Skeletal muscle satellite cell (primary cell): ENCODE data around the gene FMN1.
A peak's percentile ranks its signal among the peaks of the same experiment; 100 is the strongest.

Experiments used
- H3K27me3 ChIP-seq: 2 replicates; pipeline ENCODE4 v1.7.0; 2013; ENCODE audit warnings: low read length; ENCODE audit not compliant: control insufficient read depth, insufficient read depth
- H3K36me3 ChIP-seq: 2 replicates; pipeline ENCODE4 v1.7.0; 2013; ENCODE audit warnings: mild to moderate bottlenecking, control low read depth, low read length; ENCODE audit not compliant: insufficient read depth
- H3K4me1 ChIP-seq: 2 replicates; pipeline ENCODE4 v1.7.0; 2013; ENCODE audit warnings: low read length; ENCODE audit not compliant: control insufficient read depth, insufficient read depth
- H3K4me2 ChIP-seq: 2 replicates; pipeline ENCODE4 v1.7.0; 2013; ENCODE audit warnings: mild to moderate bottlenecking, low read length
- H3K4me3 ChIP-seq: 2 replicates; pipeline ENCODE4 v1.7.0; 2013; ENCODE audit warnings: low read length
- H3K9ac ChIP-seq: 2 replicates; pipeline ENCODE4 v1.7.0; 2013; ENCODE audit warnings: mild to moderate bottlenecking, low read depth, low read length, moderate library complexity
- H3K9me3 ChIP-seq: replicated peaks from 2 replicates; pipeline ENCODE4 v1.7.0; 2013; ENCODE audit warnings: mild to moderate bottlenecking, control low read depth, low read length

Gene FMN1

GRCh38 chr15:33215941-33216872, 21.7 kb upstream of the FMN1 start:
- H3K27me3 ChIP-seq, result peaks cover 19% of the 10 kb centered on the region
- no peak overlapping the region for H3K4me3 ChIP-seq
- H3K4me1 ChIP-seq, result no peaks in the 10 kb centered on the region
- no peak overlapping the region for H3K9ac ChIP-seq
- H3K9me3 ChIP-seq, result no peaks in the 10 kb centered on the region
- H3K36me3 ChIP-seq, result no peaks in the 10 kb centered on the region
- H3K4me2 ChIP-seq, result no peak overlapping the region

- Histone ChIP-seq H3K4me3 (no peak overlapping the region), H3K4me2 (no peak overlapping the region), H3K27me3 (peaks cover 19% of the 10 kb centered on the region), H3K36me3 (no peaks in the 10 kb centered on the region), H3K9me3 (no peaks in the 10 kb centered on the region), H3K9ac (no peak overlapping the region), H3K4me1 (no peaks in the 10 kb centered on the region)
Observed at GRCh38 chr15:33211176-33211808, 16.8 kb upstream of the FMN1 start.

DNA sequence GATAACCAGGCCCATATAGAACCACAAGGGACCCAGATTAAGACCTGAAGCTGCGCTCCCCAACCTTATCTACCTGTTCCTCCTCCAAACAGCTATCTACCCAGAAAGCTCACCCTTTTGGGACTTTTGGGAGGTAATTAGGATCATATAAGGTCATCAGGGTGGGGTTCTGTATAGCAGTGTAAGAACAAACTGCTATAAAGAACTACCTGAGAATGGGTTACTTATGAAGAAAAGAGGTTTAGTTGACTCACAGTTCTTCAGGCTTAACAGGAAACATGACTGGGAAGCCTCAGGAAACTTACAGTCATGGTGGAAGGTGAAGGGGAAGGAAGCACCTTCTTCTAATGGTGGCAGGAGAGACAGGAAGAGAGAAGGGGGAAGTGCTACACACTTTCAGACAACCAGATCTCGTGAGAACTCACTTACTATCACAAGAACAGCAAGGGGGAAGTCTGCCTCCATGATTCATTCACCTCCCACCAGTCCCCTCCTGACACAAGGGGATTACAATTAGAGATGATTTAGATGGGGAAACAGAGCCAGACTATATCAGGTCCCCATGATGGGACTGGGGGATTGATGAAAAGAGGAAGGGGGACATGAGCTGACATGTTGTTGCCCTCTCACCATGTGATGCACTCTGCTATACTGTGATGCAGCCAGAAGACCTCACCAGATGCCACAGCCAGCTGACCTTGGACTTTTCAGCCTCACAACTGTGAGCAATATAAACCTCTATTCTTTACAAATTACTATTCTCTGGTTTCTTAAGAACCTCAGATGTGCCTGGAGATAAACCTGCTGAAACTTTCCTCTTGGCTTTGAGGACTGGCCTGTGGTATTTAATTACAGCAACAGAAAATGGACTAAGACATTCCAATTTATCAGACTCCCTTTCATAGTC, 15.3 kb upstream of the FMN1 start:
- H3K9me3 ChIP-seq, result no peaks in the 10 kb centered on the region
- H3K4me3 ChIP-seq, result no peak overlapping the region
- no peaks in the 10 kb centered on the region for H3K4me1 ChIP-seq
- no peak overlapping the region for H3K9ac ChIP-seq
- no peaks in the 10 kb centered on the region for H3K36me3 ChIP-seq
- no peak overlapping the region for H3K4me2 ChIP-seq
- peaks cover 14% of the 10 kb centered on the region for H3K27me3 ChIP-seq

- peaks cover 12% of the 10 kb centered on the region for H3K27me3 ChIP-seq
- no peaks in the 10 kb centered on the region for H3K9me3 ChIP-seq
- H3K4me1 ChIP-seq, result no peaks in the 10 kb centered on the region
- H3K9ac ChIP-seq, result no peak overlapping the region
- H3K4me2 ChIP-seq, result no peak overlapping the region
- H3K4me3 ChIP-seq, result no peak overlapping the region
- H3K36me3 ChIP-seq, result no peaks in the 10 kb centered on the region
Observed at GRCh38 chr15:33207646-33208045, 13.1 kb upstream of the FMN1 start.

GRCh38 chr15:33206366-33206765, 11.9 kb upstream of the FMN1 start:
- H3K27me3 ChIP-seq, result peaks cover 12% of the 10 kb centered on the region
- H3K4me1 ChIP-seq, result peaks cover 6% of the 10 kb centered on the region
- no peak overlapping the region for H3K4me3 ChIP-seq
- H3K9ac ChIP-seq, result no peak overlapping the region
- H3K9me3 ChIP-seq, result no peaks in the 10 kb centered on the region
- H3K36me3 ChIP-seq, result no peaks in the 10 kb centered on the region
- H3K4me2 ChIP-seq, result no peak overlapping the region

- Histone ChIP-seq H3K36me3 (no peaks in the 10 kb centered on the region), H3K4me2 (no peak overlapping the region), H3K27me3 (peaks cover 27% of the 10 kb centered on the region), H3K9me3 (no peaks in the 10 kb centered on the region), H3K9ac (no peak overlapping the region), H3K4me3 (no peak overlapping the region), H3K4me1 (peaks cover 6% of the 10 kb centered on the region)
Observed at GRCh38 chr15:33204926-33205325, 10.4 kb upstream of the FMN1 start.

- H3K4me2 ChIP-seq, result no peak overlapping the region
- H3K27me3 ChIP-seq, result peaks cover 35% of the 10 kb centered on the region
- no peak overlapping the region for H3K9ac ChIP-seq
- H3K9me3 ChIP-seq, result no peaks in the 10 kb centered on the region
- H3K36me3 ChIP-seq, result no peaks in the 10 kb centered on the region
- no peak overlapping the region for H3K4me3 ChIP-seq
- peaks cover 6% of the 10 kb centered on the region for H3K4me1 ChIP-seq
Observed at GRCh38 chr15:33204087-33204486, 9.6 kb upstream of the FMN1 start.

- H3K9me3 ChIP-seq, result no peaks in the 10 kb centered on the region
- H3K4me2 ChIP-seq, result peak overlapping the region; percentile 30
- no peak overlapping the region for H3K9ac ChIP-seq
- peaks cover 6% of the 10 kb centered on the region for H3K4me1 ChIP-seq
- H3K27me3 ChIP-seq, result peaks cover 37% of the 10 kb centered on the region
- H3K4me3 ChIP-seq, result peak overlapping the region; percentile 10
- no peaks in the 10 kb centered on the region for H3K36me3 ChIP-seq
Observed at GRCh38 chr15:33201491-33202231, 7.1 kb upstream of the FMN1 start.

DNA sequence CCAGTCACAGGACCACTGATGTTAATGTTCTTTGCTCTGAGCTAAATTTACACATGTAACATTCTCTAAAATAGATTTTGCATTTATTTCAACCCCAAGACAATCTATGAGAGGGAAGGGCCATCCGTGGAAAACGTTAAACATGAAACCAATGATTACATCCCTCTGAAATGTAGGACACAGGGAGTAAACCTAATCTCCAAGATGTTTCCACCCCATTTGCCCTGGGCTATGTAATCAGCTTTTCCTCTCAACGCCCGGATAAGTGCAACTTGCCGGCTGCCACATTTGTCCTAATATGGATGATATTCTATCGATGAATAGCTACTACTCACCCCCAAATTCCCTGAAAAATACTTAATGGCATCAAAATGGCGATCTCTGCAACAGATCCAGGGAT, 6.4 kb upstream of the FMN1 start:
- Histone ChIP-seq H3K9ac (no peak overlapping the region), H3K4me1 (peaks cover 6% of the 10 kb centered on the region), H3K4me2 (no peak overlapping the region), H3K27me3 (peaks cover 37% of the 10 kb centered on the region), H3K36me3 (no peaks in the 10 kb centered on the region), H3K9me3 (no peaks in the 10 kb centered on the region), H3K4me3 (no peak overlapping the region)

GRCh38 chr15:33200444-33200843, 5.9 kb upstream of the FMN1 start:
- Histone ChIP-seq H3K9me3 (no peaks in the 10 kb centered on the region), H3K36me3 (no peaks in the 10 kb centered on the region), H3K4me1 (peaks cover 6% of the 10 kb centered on the region), H3K9ac (no peak overlapping the region), H3K4me2 (no peak overlapping the region), H3K27me3 (peaks cover 37% of the 10 kb centered on the region), H3K4me3 (no peak overlapping the region)

- Histone ChIP-seq H3K4me3 (no peak overlapping the region), H3K9me3 (no peaks in the 10 kb centered on the region), H3K9ac (no peak overlapping the region), H3K27me3 (peaks cover 29% of the 10 kb centered on the region), H3K4me2 (no peak overlapping the region), H3K4me1 (peaks cover 9% of the 10 kb centered on the region), H3K36me3 (no peaks in the 10 kb centered on the region)
Observed at GRCh38 chr15:33198541-33198940, 4.0 kb upstream of the FMN1 start.
